ENCODE results near the gene ACSF2. TPM values are rescaled to one million over a fixed set of nuclear protein-coding genes. Genes with fewer than 3 reads are reported as not detected.

ACSF2 gene
- total and polyA plus RNA-seq, 8 donors: 16.1 to 172 (median 67.9) TPM

DNA sequence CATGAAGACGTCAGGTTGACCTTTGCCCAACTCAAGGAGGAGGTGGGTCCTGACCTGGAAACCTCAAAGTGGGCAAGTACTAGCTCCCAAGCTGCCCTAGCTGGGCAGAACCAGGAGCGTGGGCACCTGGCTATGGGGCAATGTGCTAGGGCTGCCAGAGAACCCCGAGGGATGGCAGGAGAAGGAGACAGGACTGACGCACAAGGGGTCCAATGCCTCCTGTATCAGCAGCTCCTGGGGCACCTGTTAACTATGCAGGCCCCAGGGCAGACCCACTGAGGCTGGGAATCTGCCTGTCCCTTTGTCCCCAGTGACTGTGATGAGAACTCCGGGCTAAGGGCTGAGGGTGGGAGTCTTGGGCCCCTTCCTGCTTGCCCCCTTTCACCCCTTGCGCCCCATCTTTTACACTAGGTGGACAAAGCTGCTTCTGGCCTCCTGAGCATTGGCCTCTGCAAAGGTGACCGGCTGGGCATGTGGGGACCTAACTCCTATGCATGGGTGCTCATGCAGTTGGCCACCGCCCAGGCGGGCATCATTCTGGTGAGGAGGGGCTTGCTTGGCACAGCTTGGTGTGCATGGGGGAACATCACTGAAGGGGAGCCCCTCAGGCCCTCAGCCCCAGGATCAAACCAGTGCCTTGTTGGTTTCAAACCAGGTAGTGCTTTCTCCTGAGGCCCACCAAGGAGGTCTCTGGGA lies 35.0 kb downstream of the ACSF2 start:
- DNase-seq: no peak
- H3K36me3 ChIP-seq: peaks cover 0 to 46% (median 40%) of the 10 kb centered on the region in 4 donors

DNA sequence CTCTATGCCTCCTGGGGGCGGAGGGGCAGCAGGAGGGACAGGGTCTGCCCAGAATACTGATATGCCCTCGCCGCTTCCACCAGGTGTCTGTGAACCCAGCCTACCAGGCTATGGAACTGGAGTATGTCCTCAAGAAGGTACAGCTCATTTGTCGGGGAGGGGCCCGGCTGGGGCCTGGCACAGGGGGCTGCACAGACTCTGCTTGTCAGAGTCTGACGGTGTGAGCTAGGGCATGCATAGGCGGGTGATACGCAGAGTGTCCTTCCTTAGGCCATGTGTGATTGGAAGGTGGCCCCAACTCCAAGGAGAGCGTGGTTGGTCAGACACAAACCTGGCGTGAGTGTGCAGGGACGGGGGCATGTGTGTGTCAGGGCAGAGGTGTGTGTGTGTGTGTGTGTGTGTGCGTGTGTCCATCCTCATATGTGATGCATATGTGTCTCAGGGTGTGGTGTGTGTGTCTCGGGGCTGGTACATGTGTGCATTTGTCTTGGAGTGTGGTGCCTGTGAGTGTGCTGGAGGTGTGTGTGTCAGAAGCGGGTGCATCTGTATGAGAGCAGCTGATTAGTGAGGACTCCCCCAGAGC lies 35.6 kb downstream of the ACSF2 start:
- no peak for DNase-seq
- TF ChIP-seq, protein P1, sequence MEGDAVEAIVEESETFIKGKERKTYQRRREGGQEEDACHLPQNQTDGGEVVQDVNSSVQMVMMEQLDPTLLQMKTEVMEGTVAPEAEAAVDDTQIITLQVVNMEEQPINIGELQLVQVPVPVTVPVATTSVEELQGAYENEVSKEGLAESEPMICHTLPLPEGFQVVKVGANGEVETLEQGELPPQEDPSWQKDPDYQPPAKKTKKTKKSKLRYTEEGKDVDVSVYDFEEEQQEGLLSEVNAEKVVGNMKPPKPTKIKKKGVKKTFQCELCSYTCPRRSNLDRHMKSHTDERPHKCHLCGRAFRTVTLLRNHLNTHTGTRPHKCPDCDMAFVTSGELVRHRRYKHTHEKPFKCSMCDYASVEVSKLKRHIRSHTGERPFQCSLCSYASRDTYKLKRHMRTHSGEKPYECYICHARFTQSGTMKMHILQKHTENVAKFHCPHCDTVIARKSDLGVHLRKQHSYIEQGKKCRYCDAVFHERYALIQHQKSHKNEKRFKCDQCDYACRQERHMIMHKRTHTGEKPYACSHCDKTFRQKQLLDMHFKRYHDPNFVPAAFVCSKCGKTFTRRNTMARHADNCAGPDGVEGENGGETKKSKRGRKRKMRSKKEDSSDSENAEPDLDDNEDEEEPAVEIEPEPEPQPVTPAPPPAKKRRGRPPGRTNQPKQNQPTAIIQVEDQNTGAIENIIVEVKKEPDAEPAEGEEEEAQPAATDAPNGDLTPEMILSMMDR (IDR thresholded peaks at IDR 0.05): no peak
- TF ChIP-seq POLR2AphosphoS5 (IDR thresholded peaks at IDR 0.05) (no peak), EP300 (IDR thresholded peaks at IDR 0.05) (no peak), POLR2A (IDR thresholded peaks at IDR 0.05) (no peak)
- intact Hi-C loops (cut with DNase I; ENCODE audit: low total_unique reads): no loop called here
- Histone ChIP-seq H3K36me3 (peaks cover 0 to 46% (median 34%) of the 10 kb centered on the region in 4 donors), H3K4me3 (no peak overlapping the region), H3K4me1 (peaks cover under 1 to 11% (median 7%) of the 10 kb centered on the region in 4 donors), H3K27me3 (peaks cover 0 to 2% (median 0%) of the 10 kb centered on the region in 3 donors), H3K9me3 (no peaks in the 10 kb centered on the region), H3K27ac (no peak overlapping the region)
- 90 to 95% (median 94%) methylated on average over 12 to 14 of the region's 14 CpGs for WGBS, 5 donors

More for the DNA sequence above, 35.0 kb downstream of the ACSF2 start:
- Histone ChIP-seq H3K27me3 (no peaks in the 10 kb centered on the region), H3K9me3 (no peaks in the 10 kb centered on the region), H3K4me1 (peaks cover 0 to 8% (median 3%) of the 10 kb centered on the region in 4 donors), H3K27ac (no peak overlapping the region), H3K4me3 (no peak overlapping the region)
- intact Hi-C loops (cut with DNase I; ENCODE audit: low total_unique reads): no loop called here
- WGBS, 5 donors: 89 to 95% (median 90%) methylated on average over 3 to 9 of the region's 9 CpGs
- TF ChIP-seq, protein P1 (IDR thresholded peaks at IDR 0.05): no peak
- TF ChIP-seq POLR2AphosphoS5 (IDR thresholded peaks at IDR 0.05) (no peak), POLR2A (IDR thresholded peaks at IDR 0.05) (no peak), EP300 (IDR thresholded peaks at IDR 0.05) (no peak)

DNA sequence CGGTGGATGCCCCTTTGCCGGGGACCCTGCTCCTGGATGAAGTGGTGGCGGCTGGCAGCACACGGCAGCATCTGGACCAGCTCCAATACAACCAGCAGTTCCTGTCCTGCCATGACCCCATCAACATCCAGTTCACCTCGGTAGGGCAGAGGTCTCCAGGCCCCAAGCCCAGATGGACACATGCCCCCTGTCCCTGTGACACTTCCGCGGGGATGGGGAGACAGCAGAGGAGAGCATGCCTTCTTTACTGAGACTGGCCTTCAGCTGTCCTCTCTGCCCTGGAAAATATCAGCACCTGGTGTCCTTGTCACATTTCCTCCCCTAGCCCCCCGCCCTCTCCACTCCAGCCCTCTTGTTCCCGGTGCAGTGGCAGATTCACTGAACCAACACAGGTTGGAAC lies 36.4 kb downstream of the ACSF2 start:
- WGBS, 5 donors: 76 to 86% (median 77%) methylated on average over 4 to 9 of the region's 9 CpGs
- Histone ChIP-seq H3K4me3 (no peak overlapping the region), H3K27me3 (peaks cover 0 to 10% (median 0%) of the 10 kb centered on the region in 3 donors), H3K27ac (no peak overlapping the region), H3K9me3 (no peaks in the 10 kb centered on the region), H3K36me3 (peaks cover 0 to 46% (median 34%) of the 10 kb centered on the region in 4 donors), H3K4me1 (peaks cover 8 to 19% (median 15%) of the 10 kb centered on the region in 4 donors)
- intact Hi-C loops (cut with DNase I; ENCODE audit: low total_unique reads): no loop called here
- TF ChIP-seq POLR2AphosphoS5 (IDR thresholded peaks at IDR 0.05) (no peak), POLR2A (IDR thresholded peaks at IDR 0.05) (no peak), EP300 (IDR thresholded peaks at IDR 0.05) (no peak)
- TF ChIP-seq, protein P1 (IDR thresholded peaks at IDR 0.05): no peak
- no peak for DNase-seq

DNA sequence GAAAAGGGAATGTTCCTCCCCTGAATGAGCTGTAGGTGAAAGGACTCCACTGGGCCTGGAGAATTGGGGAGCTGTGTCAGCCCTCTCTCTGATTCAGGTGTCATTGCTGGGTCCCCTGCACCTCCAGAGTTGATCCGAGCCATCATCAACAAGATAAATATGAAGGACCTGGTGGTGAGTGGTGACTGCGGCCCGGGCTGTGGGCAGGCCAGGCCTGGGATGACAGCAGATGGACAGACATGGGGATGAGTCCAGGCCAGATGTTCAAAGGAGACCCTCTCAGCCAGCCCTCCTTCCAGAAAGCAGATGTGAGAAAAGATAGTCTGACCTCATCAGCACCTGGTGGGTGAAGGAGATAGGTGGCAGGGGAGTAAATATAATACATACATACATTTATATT lies 38.1 kb downstream of the ACSF2 start:
- WGBS, 5 donors: 88 to 96% (median 92%) methylated on average over 3 of the region's 3 CpGs
- H3K27ac ChIP-seq: peak overlapping the region in 1 of 5 donors; percentile 22
- H3K4me3 ChIP-seq: no peak overlapping the region
- intact Hi-C loops (cut with DNase I; ENCODE audit: low total_unique reads): no loop called here
- no peaks in the 10 kb centered on the region for H3K9me3 ChIP-seq
- DNase-seq: no peak
- peaks cover 0 to 46% (median 34%) of the 10 kb centered on the region in 4 donors for H3K36me3 ChIP-seq
- TF ChIP-seq EP300 (IDR thresholded peaks at IDR 0.05): no peak
- TF ChIP-seq POLR2AphosphoS5 (IDR thresholded peaks at IDR 0.05): no peak
- no peak for TF ChIP-seq POLR2A (IDR thresholded peaks at IDR 0.05)
- TF ChIP-seq, protein P1 (IDR thresholded peaks at IDR 0.05): no peak
- peaks cover 0 to 26% (median 11%) of the 10 kb centered on the region in 3 donors for H3K27me3 ChIP-seq
- H3K4me1 ChIP-seq: peaks cover 22 to 36% (median 30%) of the 10 kb centered on the region in 4 donors
